Activated CD4-positive, alpha-beta T cell treated with anti-CD3 and anti-CD28 coated beads for 36 hours (primary cell): ENCODE results near the gene MADCAM1. TPM values are rescaled to one million over a fixed set of nuclear protein-coding genes. Genes with fewer than 3 reads are reported as not detected.
A peak's percentile ranks its signal among the peaks of the same experiment; 100 is the strongest.

ENCODE experiments used
- ATAC-seq: fragments of 200-7000 bp; cut with Tn5 transposase; one replicate; pipeline ENCODE4 v1.10.0; 2021; ENCODE audit warnings: mild to moderate bottlenecking, moderate library complexity
- CTCF ChIA-PET: fragments of 350-600 bp; sonication (Branson Sonifier 250); formaldehyde crosslinking; loops from one replicate; lab custom pipeline; 2021; ENCODE audit warnings: antibody characterized with exemption; lab: Charles Lee
- POLR2A ChIA-PET: fragments of 350-600 bp; sonication (Branson Sonifier 250); formaldehyde crosslinking; loops from one replicate; lab custom pipeline; 2021; ENCODE audit warnings: antibody characterized with exemption, inconsistent platforms; lab: Charles Lee
- DNase-seq: peaks from one replicate; pipeline ENCODE4 v3.0.0-alpha.2; 2020
- H3K27ac Mint-ChIP-seq: one replicate; pipeline ENCODE4 v1.8.0; 2021; ENCODE audit warnings: mixed read lengths
- H3K27me3 Mint-ChIP-seq: one replicate; pipeline ENCODE4 v1.8.0; 2021; ENCODE audit warnings: mixed read lengths
- H3K36me3 Mint-ChIP-seq: one replicate; pipeline ENCODE4 v1.8.0; 2021; ENCODE audit warnings: low read depth, mixed read lengths
- H3K4me1 Mint-ChIP-seq: one replicate; pipeline ENCODE4 v1.8.0; 2021; ENCODE audit warnings: mixed read lengths
- H3K4me3 Mint-ChIP-seq: one replicate; pipeline ENCODE4 v1.8.0; 2021; ENCODE audit warnings: mild to moderate bottlenecking, moderate library complexity, mixed read lengths
- H3K9me3 Mint-ChIP-seq: one replicate; pipeline ENCODE4 v1.8.0; 2021; ENCODE audit warnings: low read depth, mixed read lengths
- intact Hi-C, 2 experiments: fragments of 100-400 bp; cut with DNase I in 1 of 2; cut with micrococcal nuclease in 1 of 2; formaldehyde crosslinking; loops; one replicate each; pipeline versions ENCODE4 v1.14.2 to v1.15.1; 2022 to 2024; cut with DNase I, micrococcal nuclease
- total RNA-seq, 2 experiments: library from RNA; stranded (reverse); gene quantifications; one replicate each; pipeline ENCODE4 v1.2.3, GENCODE V29; 2021

Gene MADCAM1
- total RNA-seq, 2 experiments from 2014 or later: 0.14 TPM; not detected in 1

GRCh38 chr19:493391-494170, 2.7 kb upstream of the MADCAM1 start:
- CTCF ChIA-PET: interaction anchor here (0.7 to 3.1 kb wide), 3 partner anchors 13 to 17 kb away, joined by 3 to 14 read pairs (median 6); no protein-coding TSS in a partner anchor
- H3K27me3 Mint-ChIP-seq: peaks cover 7% of the 10 kb centered on the region
- H3K36me3 Mint-ChIP-seq: no peaks in the 10 kb centered on the region
- no peaks in the 10 kb centered on the region for H3K9me3 Mint-ChIP-seq
- no peak overlapping the region for H3K27ac Mint-ChIP-seq
- no peak for ATAC-seq
- DNase-seq: no peak
- intact Hi-C loops: no loop called here
- H3K4me1 Mint-ChIP-seq: no peaks in the 10 kb centered on the region
- peak overlapping the region; percentile 2 for H3K4me3 Mint-ChIP-seq
- POLR2A ChIA-PET: no interaction called here

- H3K4me3 Mint-ChIP-seq: no peak overlapping the region
- DNase-seq: no peak
- ChIA-PET POLR2A (no interaction called here), CTCF (interaction anchor here (2.2 to 3.1 kb wide), 2 partner anchors 12 to 17 kb away, joined by 14 to 18 read pairs; partner anchors contain the start of gene TPGS1)
- intact Hi-C loops: no loop called here
- H3K4me1 Mint-ChIP-seq: peaks cover 2% of the 10 kb centered on the region
- no peak overlapping the region for H3K27ac Mint-ChIP-seq
- H3K9me3 Mint-ChIP-seq: no peaks in the 10 kb centered on the region
- no peaks in the 10 kb centered on the region for H3K36me3 Mint-ChIP-seq
- no peak for ATAC-seq
- peaks cover 12% of the 10 kb centered on the region for H3K27me3 Mint-ChIP-seq
Observed at GRCh38 chr19:494171-495080, 1.9 kb upstream of the MADCAM1 start.

- no peak overlapping the region for H3K4me3 Mint-ChIP-seq
- no peaks in the 10 kb centered on the region for H3K36me3 Mint-ChIP-seq
- POLR2A ChIA-PET: interaction anchor here (1.2 kb wide), 1 partner anchor 11 kb away, joined by 4 read pairs; no protein-coding TSS in a partner anchor
- peaks cover 13% of the 10 kb centered on the region for H3K27me3 Mint-ChIP-seq
- H3K9me3 Mint-ChIP-seq: no peaks in the 10 kb centered on the region
- intact Hi-C loops: no loop called here
- no peak for DNase-seq
- peaks cover 2% of the 10 kb centered on the region for H3K4me1 Mint-ChIP-seq
- ATAC-seq: no peak
- no peak overlapping the region for H3K27ac Mint-ChIP-seq
- CTCF ChIA-PET: interaction anchor here (0.7 to 3.1 kb wide), 5 partner anchors 9 to 117 kb away, joined by 3 to 18 read pairs (median 7); partner anchors contain the start of gene TPGS1
Observed at GRCh38 chr19:495081-495401, 1.2 kb upstream of the MADCAM1 start.

GRCh38 chr19:495402-496111, 729 bp upstream of the MADCAM1 start:
- ChIA-PET CTCF (interaction anchor here (0.7 to 3.1 kb wide), 5 partner anchors 9 to 118 kb away, joined by 3 to 18 read pairs (median 7); partner anchors contain the start of gene TPGS1), POLR2A (interaction anchor here (1.2 kb wide), 1 partner anchor 11 kb away, joined by 4 read pairs; no protein-coding TSS in a partner anchor)
- Mint-ChIP-seq H3K27me3 (peaks cover 13% of the 10 kb centered on the region), H3K36me3 (no peaks in the 10 kb centered on the region), H3K4me3 (no peak overlapping the region), H3K9me3 (no peaks in the 10 kb centered on the region), H3K27ac (no peak overlapping the region), H3K4me1 (peaks cover 2% of the 10 kb centered on the region)
- DNase-seq (peak; percentile 77), ATAC-seq (peak; percentile 36)
- intact Hi-C loops: no loop called here

- H3K27me3 Mint-ChIP-seq: peaks cover 13% of the 10 kb centered on the region
- CTCF ChIA-PET: no interaction called here
- POLR2A ChIA-PET: no interaction called here
- peaks cover 2% of the 10 kb centered on the region for H3K4me1 Mint-ChIP-seq
- no peak overlapping the region for H3K27ac Mint-ChIP-seq
- intact Hi-C loops: no loop called here
- H3K4me3 Mint-ChIP-seq: no peak overlapping the region
- H3K36me3 Mint-ChIP-seq: no peaks in the 10 kb centered on the region
- no peaks in the 10 kb centered on the region for H3K9me3 Mint-ChIP-seq
- DNase-seq (no peak), ATAC-seq (no peak)
Observed at GRCh38 chr19:496986-497385, 700 bp downstream of the MADCAM1 start.

- ChIA-PET POLR2A (interaction anchor here (0.9 kb wide), 1 partner anchor 9 kb away, joined by 4 read pairs; no protein-coding TSS in a partner anchor), CTCF (interaction anchor here (1.3 kb wide), 1 partner anchor 13 kb away, joined by 7 read pairs; no protein-coding TSS in a partner anchor)
- peaks cover 13% of the 10 kb centered on the region for H3K27me3 Mint-ChIP-seq
- no peak for DNase-seq
- no peak for ATAC-seq
- no peak overlapping the region for H3K27ac Mint-ChIP-seq
- H3K36me3 Mint-ChIP-seq: no peaks in the 10 kb centered on the region
- intact Hi-C loops: no loop called here
- H3K4me3 Mint-ChIP-seq: no peak overlapping the region
- peaks cover 3% of the 10 kb centered on the region for H3K4me1 Mint-ChIP-seq
- no peaks in the 10 kb centered on the region for H3K9me3 Mint-ChIP-seq
Observed at GRCh38 chr19:497491-497868, 1.2 kb downstream of the MADCAM1 start.

GRCh38 chr19:497869-498510, 1.7 kb downstream of the MADCAM1 start:
- CTCF ChIA-PET: interaction anchor here (1.3 kb wide), 1 partner anchor 13 kb away, joined by 7 read pairs; no protein-coding TSS in a partner anchor
- ATAC-seq (no peak), DNase-seq (no peak)
- H3K9me3 Mint-ChIP-seq: no peaks in the 10 kb centered on the region
- POLR2A ChIA-PET: interaction anchor here (0.9 kb wide), 1 partner anchor 9 kb away, joined by 4 read pairs; no protein-coding TSS in a partner anchor
- peaks cover 13% of the 10 kb centered on the region for H3K27me3 Mint-ChIP-seq
- no peak overlapping the region for H3K4me3 Mint-ChIP-seq
- peaks cover 8% of the 10 kb centered on the region for H3K4me1 Mint-ChIP-seq
- H3K27ac Mint-ChIP-seq: no peak overlapping the region
- intact Hi-C loops: no loop called here
- H3K36me3 Mint-ChIP-seq: no peaks in the 10 kb centered on the region

GRCh38 chr19:498511-498891, 2.2 kb downstream of the MADCAM1 start:
- peaks cover 8% of the 10 kb centered on the region for H3K4me1 Mint-ChIP-seq
- H3K4me3 Mint-ChIP-seq: no peak overlapping the region

GRCh38 chr19:498977-499623, 2.8 kb downstream of the MADCAM1 start:
- Mint-ChIP-seq H3K4me3 (no peak overlapping the region), H3K27ac (no peak overlapping the region), H3K9me3 (no peaks in the 10 kb centered on the region), H3K27me3 (peaks cover 13% of the 10 kb centered on the region), H3K36me3 (no peaks in the 10 kb centered on the region), H3K4me1 (peaks cover 8% of the 10 kb centered on the region)
- no peak for ATAC-seq
- POLR2A ChIA-PET: no interaction called here
- CTCF ChIA-PET: no interaction called here
- DNase-seq: no peak
- intact Hi-C loops: no loop called here

More at GRCh38 chr19:498511-498891, 2.2 kb downstream of the MADCAM1 start:
- Mint-ChIP-seq H3K9me3 (no peaks in the 10 kb centered on the region), H3K36me3 (no peaks in the 10 kb centered on the region), H3K27ac (no peak overlapping the region), H3K27me3 (peaks cover 13% of the 10 kb centered on the region)
- intact Hi-C loops: no loop called here
- ChIA-PET POLR2A (no interaction called here), CTCF (interaction anchor here (1.3 kb wide), 1 partner anchor 12 kb away, joined by 7 read pairs; no protein-coding TSS in a partner anchor)
- DNase-seq (no peak), ATAC-seq (no peak)

GRCh38 chr19:501646-502045, 5.4 kb downstream of the MADCAM1 start:
- intact Hi-C loops: no loop called here
- Mint-ChIP-seq H3K9me3 (no peaks in the 10 kb centered on the region), H3K4me1 (peaks cover 14% of the 10 kb centered on the region), H3K4me3 (no peak overlapping the region), H3K27me3 (peaks cover 11% of the 10 kb centered on the region), H3K27ac (no peak overlapping the region), H3K36me3 (no peaks in the 10 kb centered on the region)
- DNase-seq (no peak), ATAC-seq (no peak)
- POLR2A ChIA-PET: no interaction called here
- CTCF ChIA-PET: no interaction called here
